ENCODE data around the gene LRCOL1. TPM values are rescaled to one million over a fixed set of nuclear protein-coding genes. Genes with fewer than 3 reads are reported as not detected.

The LRCOL1 gene
- total and polyA plus RNA-seq, 10 donors, result 0.54 to 4.1 (median 1.4) TPM; not detected in 2

GRCh38 chr12:132583411-132583710 is 27.0 kb downstream of the LRCOL1 start:
- TF ChIP-seq POLR2AphosphoS5 (IDR thresholded peaks at IDR 0.05) (no peak), POLR2A (IDR thresholded peaks at IDR 0.05) (no peak), CTCF (IDR thresholded peaks at IDR 0.05 in 8 of 11, conservative IDR thresholded peaks at IDR 0.05 in 3 of 11) (no peak)
- Histone ChIP-seq H3K27me3 (replicated peaks in 1 of 7) (no peaks in the 10 kb centered on the region), H3K9me3 (no peaks in the 10 kb centered on the region), H3K36me3 (peaks cover 4 to 66% (median 16%) of the 10 kb centered on the region in 6 donors), H3K4me3 (no peak overlapping the region), H3K4me1 (no peaks in the 10 kb centered on the region), H3K27ac (no peak overlapping the region)
- DNase-seq, result no peak
- 62 to 99% (median 98%) methylated on average over 9 to 50 of the region's 50 CpGs for WGBS, 5 donors
- intact Hi-C loops (cut with DNase I; ENCODE audit: low total_unique reads), result no loop called here

- peak overlapping the region in 1 of 8 donors; percentile 7 for H3K27ac ChIP-seq
- intact Hi-C loops (cut with DNase I; ENCODE audit: low total_unique reads), result no loop called here
- no peak for TF ChIP-seq CTCF (IDR thresholded peaks at IDR 0.05 in 8 of 11, conservative IDR thresholded peaks at IDR 0.05 in 3 of 11)
- peak in 2 of 3 donors; percentile 12 to 25 for TF ChIP-seq POLR2AphosphoS5 (IDR thresholded peaks at IDR 0.05)
- no peaks in the 10 kb centered on the region for H3K27me3 ChIP-seq (replicated peaks in 1 of 7)
- peak overlapping the region in 2 of 8 donors; percentile 22 to 28 for H3K4me3 ChIP-seq
- H3K9me3 ChIP-seq, result no peaks in the 10 kb centered on the region
- 85 to 96% (median 88%) methylated on average over 45 to 89 of the region's 89 CpGs for WGBS, 5 donors
- H3K4me1 ChIP-seq, result no peaks in the 10 kb centered on the region
- DNase-seq, result no peak
- H3K36me3 ChIP-seq, result peaks cover 4 to 71% (median 18%) of the 10 kb centered on the region in 6 donors
These were observed 27.6 kb downstream of the LRCOL1 start for GRCh38 chr12:132582582-132583410.

GRCh38 chr12:132582058-132582420 is 28.3 kb downstream of the LRCOL1 start:
- Histone ChIP-seq H3K36me3 (peaks cover 4 to 78% (median 26%) of the 10 kb centered on the region in 6 donors), H3K9me3 (no peaks in the 10 kb centered on the region), H3K4me3 (peak overlapping the region in 2 of 8 donors; percentile 22 to 28), H3K27me3 (replicated peaks in 1 of 7) (no peaks in the 10 kb centered on the region), H3K27ac (no peak overlapping the region), H3K4me1 (no peaks in the 10 kb centered on the region)
- 66 to 85% (median 79%) methylated on average over 20 to 24 of the region's 24 CpGs for WGBS, 5 donors
- intact Hi-C loops (cut with DNase I; ENCODE audit: low total_unique reads), result no loop called here
- TF ChIP-seq CTCF (IDR thresholded peaks at IDR 0.05 in 8 of 11, conservative IDR thresholded peaks at IDR 0.05 in 3 of 11) (no peak), POLR2A (IDR thresholded peaks at IDR 0.05) (no peak), POLR2AphosphoS5 (IDR thresholded peaks at IDR 0.05) (no peak)
- no peak for DNase-seq

- no peak for TF ChIP-seq POLR2A (IDR thresholded peaks at IDR 0.05)
- Histone ChIP-seq H3K4me3 (no peak overlapping the region), H3K36me3 (peaks cover 4 to 84% (median 31%) of the 10 kb centered on the region in 6 donors), H3K4me1 (no peaks in the 10 kb centered on the region), H3K9me3 (no peaks in the 10 kb centered on the region), H3K27ac (no peak overlapping the region), H3K27me3 (replicated peaks in 1 of 7) (no peaks in the 10 kb centered on the region)
- WGBS, 5 donors, result 78 to 89% (median 88%) methylated on average over 8 to 17 of the region's 17 CpGs
- intact Hi-C loops (cut with DNase I; ENCODE audit: low total_unique reads), result no loop called here
- no peak for DNase-seq
These were observed 28.9 kb downstream of the LRCOL1 start for GRCh38 chr12:132581348-132582057.

Measured in spleen (tissue), 11 donors.